Astrocyte of the cerebellum (primary cell): Measurements from ENCODE around the gene MRPL9.

Source experiments
- DNase-seq: peaks from one replicate; pipeline ENCODE4 v3.0.0-alpha.2; 2011; ENCODE audit warnings: low read depth
- H3K4me3 ChIP-seq: 2 replicates; pipeline ENCODE4 v1.5.1; 2011; ENCODE audit warnings: mild to moderate bottlenecking, low read depth, low read length, moderate library complexity
- in situ Hi-C: cut with HindIII; loops from 2 replicates; pipeline ENCODE4 v1.10.0; 2017; ENCODE audit warnings: low sequenced_read_pairs
- TF ChIP-seq, protein P1 (sequence below): IDR thresholded peaks from 2 replicates; pipeline ENCODE4 v1.5.1; 2012; ENCODE audit warnings: low read length, low read depth, moderate library complexity, mild to moderate bottlenecking; ENCODE audit errors: missing control alignments

The MRPL9 gene

GRCh38 chr1:151711951-151712350, 51.3 kb downstream of the MRPL9 start:
- TF ChIP-seq, protein P1, sequence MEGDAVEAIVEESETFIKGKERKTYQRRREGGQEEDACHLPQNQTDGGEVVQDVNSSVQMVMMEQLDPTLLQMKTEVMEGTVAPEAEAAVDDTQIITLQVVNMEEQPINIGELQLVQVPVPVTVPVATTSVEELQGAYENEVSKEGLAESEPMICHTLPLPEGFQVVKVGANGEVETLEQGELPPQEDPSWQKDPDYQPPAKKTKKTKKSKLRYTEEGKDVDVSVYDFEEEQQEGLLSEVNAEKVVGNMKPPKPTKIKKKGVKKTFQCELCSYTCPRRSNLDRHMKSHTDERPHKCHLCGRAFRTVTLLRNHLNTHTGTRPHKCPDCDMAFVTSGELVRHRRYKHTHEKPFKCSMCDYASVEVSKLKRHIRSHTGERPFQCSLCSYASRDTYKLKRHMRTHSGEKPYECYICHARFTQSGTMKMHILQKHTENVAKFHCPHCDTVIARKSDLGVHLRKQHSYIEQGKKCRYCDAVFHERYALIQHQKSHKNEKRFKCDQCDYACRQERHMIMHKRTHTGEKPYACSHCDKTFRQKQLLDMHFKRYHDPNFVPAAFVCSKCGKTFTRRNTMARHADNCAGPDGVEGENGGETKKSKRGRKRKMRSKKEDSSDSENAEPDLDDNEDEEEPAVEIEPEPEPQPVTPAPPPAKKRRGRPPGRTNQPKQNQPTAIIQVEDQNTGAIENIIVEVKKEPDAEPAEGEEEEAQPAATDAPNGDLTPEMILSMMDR: no peak
- no peak overlapping the region for H3K4me3 ChIP-seq
- in situ Hi-C loops: no loop called here
- DNase-seq: no peak

- in situ Hi-C loops: no loop called here
- H3K4me3 ChIP-seq: no peak overlapping the region
- no peak for DNase-seq
- TF ChIP-seq, protein P1: no peak
Measured at GRCh38 chr1:151711044-151711800, 52.1 kb downstream of the MRPL9 start.

GRCh38 chr1:151710187-151710840, 53.0 kb downstream of the MRPL9 start:
- H3K4me3 ChIP-seq: no peak overlapping the region
- no peak for DNase-seq
- TF ChIP-seq, protein P1: no peak
- in situ Hi-C loops: no loop called here
